ENCODE measurements around the gene VCL.

GRCh38 chr10:74092372-74092771 is 94.5 kb downstream of the VCL start:
- TF ChIP-seq EZH2 (IDR thresholded peaks at IDR 0.05), result no peak
- TF ChIP-seq, protein P1, sequence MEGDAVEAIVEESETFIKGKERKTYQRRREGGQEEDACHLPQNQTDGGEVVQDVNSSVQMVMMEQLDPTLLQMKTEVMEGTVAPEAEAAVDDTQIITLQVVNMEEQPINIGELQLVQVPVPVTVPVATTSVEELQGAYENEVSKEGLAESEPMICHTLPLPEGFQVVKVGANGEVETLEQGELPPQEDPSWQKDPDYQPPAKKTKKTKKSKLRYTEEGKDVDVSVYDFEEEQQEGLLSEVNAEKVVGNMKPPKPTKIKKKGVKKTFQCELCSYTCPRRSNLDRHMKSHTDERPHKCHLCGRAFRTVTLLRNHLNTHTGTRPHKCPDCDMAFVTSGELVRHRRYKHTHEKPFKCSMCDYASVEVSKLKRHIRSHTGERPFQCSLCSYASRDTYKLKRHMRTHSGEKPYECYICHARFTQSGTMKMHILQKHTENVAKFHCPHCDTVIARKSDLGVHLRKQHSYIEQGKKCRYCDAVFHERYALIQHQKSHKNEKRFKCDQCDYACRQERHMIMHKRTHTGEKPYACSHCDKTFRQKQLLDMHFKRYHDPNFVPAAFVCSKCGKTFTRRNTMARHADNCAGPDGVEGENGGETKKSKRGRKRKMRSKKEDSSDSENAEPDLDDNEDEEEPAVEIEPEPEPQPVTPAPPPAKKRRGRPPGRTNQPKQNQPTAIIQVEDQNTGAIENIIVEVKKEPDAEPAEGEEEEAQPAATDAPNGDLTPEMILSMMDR (IDR thresholded peaks at IDR 0.05 in 2 of 3, conservative IDR thresholded peaks at IDR 0.05 in 1 of 3; ENCODE audit: borderline replicate concordance in 1 of 3, insufficient read depth in 1 of 3, low read depth in 2 of 3, low read length in 2 of 3), result no peak
- no peak for TF ChIP-seq YY1 (IDR thresholded peaks at IDR 0.05; ENCODE audit: extremely low read depth, insufficient replicate concordance, low read depth, low read length)
- TF ChIP-seq POLR2A (IDR thresholded peaks at IDR 0.05; ENCODE audit: borderline replicate concordance, extremely low read depth, insufficient read depth, insufficient read length), result no peak
- TF ChIP-seq JUND (IDR thresholded peaks at IDR 0.05), result no peak
- TF ChIP-seq RAD21 (IDR thresholded peaks at IDR 0.05; ENCODE audit: low read depth), result no peak
- TF ChIP-seq, protein P2, sequence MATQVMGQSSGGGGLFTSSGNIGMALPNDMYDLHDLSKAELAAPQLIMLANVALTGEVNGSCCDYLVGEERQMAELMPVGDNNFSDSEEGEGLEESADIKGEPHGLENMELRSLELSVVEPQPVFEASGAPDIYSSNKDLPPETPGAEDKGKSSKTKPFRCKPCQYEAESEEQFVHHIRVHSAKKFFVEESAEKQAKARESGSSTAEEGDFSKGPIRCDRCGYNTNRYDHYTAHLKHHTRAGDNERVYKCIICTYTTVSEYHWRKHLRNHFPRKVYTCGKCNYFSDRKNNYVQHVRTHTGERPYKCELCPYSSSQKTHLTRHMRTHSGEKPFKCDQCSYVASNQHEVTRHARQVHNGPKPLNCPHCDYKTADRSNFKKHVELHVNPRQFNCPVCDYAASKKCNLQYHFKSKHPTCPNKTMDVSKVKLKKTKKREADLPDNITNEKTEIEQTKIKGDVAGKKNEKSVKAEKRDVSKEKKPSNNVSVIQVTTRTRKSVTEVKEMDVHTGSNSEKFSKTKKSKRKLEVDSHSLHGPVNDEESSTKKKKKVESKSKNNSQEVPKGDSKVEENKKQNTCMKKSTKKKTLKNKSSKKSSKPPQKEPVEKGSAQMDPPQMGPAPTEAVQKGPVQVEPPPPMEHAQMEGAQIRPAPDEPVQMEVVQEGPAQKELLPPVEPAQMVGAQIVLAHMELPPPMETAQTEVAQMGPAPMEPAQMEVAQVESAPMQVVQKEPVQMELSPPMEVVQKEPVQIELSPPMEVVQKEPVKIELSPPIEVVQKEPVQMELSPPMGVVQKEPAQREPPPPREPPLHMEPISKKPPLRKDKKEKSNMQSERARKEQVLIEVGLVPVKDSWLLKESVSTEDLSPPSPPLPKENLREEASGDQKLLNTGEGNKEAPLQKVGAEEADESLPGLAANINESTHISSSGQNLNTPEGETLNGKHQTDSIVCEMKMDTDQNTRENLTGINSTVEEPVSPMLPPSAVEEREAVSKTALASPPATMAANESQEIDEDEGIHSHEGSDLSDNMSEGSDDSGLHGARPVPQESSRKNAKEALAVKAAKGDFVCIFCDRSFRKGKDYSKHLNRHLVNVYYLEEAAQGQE (IDR thresholded peaks at IDR 0.05; ENCODE audit: low read depth), result no peak
- no peak for TF ChIP-seq EZH2phosphoT487 (IDR thresholded peaks at IDR 0.05; ENCODE audit: borderline replicate concordance)
- TF ChIP-seq, protein P3, sequence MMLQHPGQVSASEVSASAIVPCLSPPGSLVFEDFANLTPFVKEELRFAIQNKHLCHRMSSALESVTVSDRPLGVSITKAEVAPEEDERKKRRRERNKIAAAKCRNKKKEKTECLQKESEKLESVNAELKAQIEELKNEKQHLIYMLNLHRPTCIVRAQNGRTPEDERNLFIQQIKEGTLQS (IDR thresholded peaks at IDR 0.05), result no peak
- TF ChIP-seq ELF1 (IDR thresholded peaks at IDR 0.05; ENCODE audit: borderline replicate concordance, low read depth), result no peak

All from HCT116 (cell line).